ENCODE results near the gene CISD3. TPM values are rescaled to one million over a fixed set of nuclear protein-coding genes. Genes with fewer than 3 reads are reported as not detected.

CISD3 gene
- total and polyA plus RNA-seq, 2 of the 8 experiments (the other 6 are each of a cell fraction or from before 2014, with no cell fraction given): 9.4 to 11.1 TPM

- POLR2A ChIA-PET (ENCODE audit: partially characterized antibody): interaction anchor here (0.5 to 2.2 kb wide), 5 partner anchors 10 to 19 kb away, joined by 3 to 6 read pairs (median 3); no protein-coding TSS in a partner anchor
- no peak overlapping the region for H2AK5ac ChIP-seq (ENCODE audit: low read depth, low read length)
These were observed 39.0 kb upstream of the CISD3 start for GRCh38 chr17:38691154-38691553.

More at GRCh38 chr17:38691154-38691553, 39.0 kb upstream of the CISD3 start:
- no peak overlapping the region for H3K4ac ChIP-seq (replicated peaks; ENCODE audit: insufficient read length, low read depth, low read length)
- peaks cover 0 to 10% (median 3%) of the 10 kb centered on the region in 4 experiments; a peak in 1 of 7 replicates for H3K27me3 ChIP-seq (replicated peaks in 1 of 4; ENCODE audit: control insufficient read depth in 3 of 4, extremely low read depth in 1 of 4, insufficient read depth in 3 of 4, low read length in 3 of 4)
- 77% methylated on average over 4 of the region's 4 CpGs; no CpG with 5 or more reads in 1 of the 2 experiments for WGBS, 2 experiments (ENCODE audit: extremely low coverage in 1 of 2, insufficient coverage in 1 of 2, insufficient read length in 1 of 2, insufficient replicate concordance in 2 of 2, low coverage in 1 of 2, low lambda C conversion rate in 2 of 2, missing lambda C conversion rate in 1 of 2)
- no peak overlapping the region for H3K4me2 ChIP-seq (ENCODE audit: insufficient read depth in 1 of 2, low read depth in 2 of 2, low read length in 2 of 2)
- FAIRE-seq: no peak
- no peak overlapping the region for H3K4me3 ChIP-seq (ENCODE audit: extremely low read depth in 1 of 4, insufficient read depth in 2 of 4, low read depth in 3 of 4, low read length in 4 of 4)
- no peaks in the 10 kb centered on the region for H3K4me1 ChIP-seq (replicated peaks in 1 of 4; ENCODE audit: control insufficient read depth in 3 of 4, insufficient read depth in 4 of 4, low read length in 3 of 4)
- no peak overlapping the region for H2AFZ ChIP-seq (ENCODE audit: low read length)
- H2BK120ac ChIP-seq (replicated peaks; ENCODE audit: low read depth, low read length): no peak overlapping the region
- H3K9ac ChIP-seq (replicated peaks in 1 of 4; ENCODE audit: extremely low read depth in 1 of 4, low read depth in 3 of 4, low read length in 3 of 4): no peak overlapping the region
- H4K91ac ChIP-seq (replicated peaks; ENCODE audit: insufficient read length, low read length): no peak overlapping the region
- H3K79me1 ChIP-seq (ENCODE audit: low read depth, low read length): no peaks in the 10 kb centered on the region
- no peaks in the 10 kb centered on the region for H4K20me1 ChIP-seq (replicated peaks in 1 of 2; ENCODE audit: control insufficient read depth in 1 of 2, insufficient read depth in 2 of 2, low read length in 2 of 2)
- H3K18ac ChIP-seq (ENCODE audit: extremely low read depth, low read length): no peak overlapping the region
- H3K23me2 ChIP-seq (ENCODE audit: low read depth, low read length): no peaks in the 10 kb centered on the region
- H3K23ac ChIP-seq (ENCODE audit: insufficient read length): no peak overlapping the region
- CTCF ChIA-PET (ENCODE audit: partially characterized antibody): interaction anchor here (0.7 to 9.6 kb wide), 9 partner anchors 9 to 55 kb away, joined by 3 to 141 read pairs (median 5); partner anchors contain the start of genes EPOP and MLLT6
- no peak overlapping the region for H4K8ac ChIP-seq (ENCODE audit: extremely low read depth, insufficient read depth, low read length)
- DNase-seq (ENCODE audit: low read depth in 1 of 2, low spot score in 2 of 2): no peak
- H4K5ac ChIP-seq (ENCODE audit: insufficient read length, low read depth, low read length): no peak overlapping the region
- H3K56ac ChIP-seq (replicated peaks; ENCODE audit: insufficient read length, low read depth, low read length): no peak overlapping the region
- H2BK15ac ChIP-seq (ENCODE audit: low read length): no peak overlapping the region
- H2BK20ac ChIP-seq (ENCODE audit: low read length): no peak overlapping the region
- H3K36me3 ChIP-seq (ENCODE audit: control insufficient read depth in 2 of 4, insufficient read depth in 4 of 4, low read length in 3 of 4): no peaks in the 10 kb centered on the region
- H2BK12ac ChIP-seq (ENCODE audit: low read depth, low read length): no peak overlapping the region
- TF ChIP-seq RFX5 (IDR thresholded peaks at IDR 0.05; ENCODE audit: borderline replicate concordance, low read depth, low read length): no peak
- TF ChIP-seq JUND (IDR thresholded peaks at IDR 0.05; ENCODE audit: low read length): no peak
- no peak overlapping the region for H2BK5ac ChIP-seq (ENCODE audit: low read depth, low read length)
- H3K9me3 ChIP-seq (ENCODE audit: insufficient read depth in 2 of 2, low read depth in 1 of 2, low read length in 1 of 2): no peaks in the 10 kb centered on the region
- H3K79me2 ChIP-seq (ENCODE audit: control insufficient read depth in 1 of 2, insufficient read depth in 2 of 2, low read length in 2 of 2): no peaks in the 10 kb centered on the region
- no peak overlapping the region for H3K27ac ChIP-seq (ENCODE audit: low read depth, low read length)
- no peak overlapping the region for H3K14ac ChIP-seq (ENCODE audit: insufficient read length)

Data from H1 (cell line).